D341Med (cell line): ENCODE results near the gene SETDB2.

Source experiments
- DNase-seq: peaks from one replicate; pipeline ENCODE4 v3.0.0; 2012; ENCODE audit warnings: low spot score

The SETDB2 gene, protein sequence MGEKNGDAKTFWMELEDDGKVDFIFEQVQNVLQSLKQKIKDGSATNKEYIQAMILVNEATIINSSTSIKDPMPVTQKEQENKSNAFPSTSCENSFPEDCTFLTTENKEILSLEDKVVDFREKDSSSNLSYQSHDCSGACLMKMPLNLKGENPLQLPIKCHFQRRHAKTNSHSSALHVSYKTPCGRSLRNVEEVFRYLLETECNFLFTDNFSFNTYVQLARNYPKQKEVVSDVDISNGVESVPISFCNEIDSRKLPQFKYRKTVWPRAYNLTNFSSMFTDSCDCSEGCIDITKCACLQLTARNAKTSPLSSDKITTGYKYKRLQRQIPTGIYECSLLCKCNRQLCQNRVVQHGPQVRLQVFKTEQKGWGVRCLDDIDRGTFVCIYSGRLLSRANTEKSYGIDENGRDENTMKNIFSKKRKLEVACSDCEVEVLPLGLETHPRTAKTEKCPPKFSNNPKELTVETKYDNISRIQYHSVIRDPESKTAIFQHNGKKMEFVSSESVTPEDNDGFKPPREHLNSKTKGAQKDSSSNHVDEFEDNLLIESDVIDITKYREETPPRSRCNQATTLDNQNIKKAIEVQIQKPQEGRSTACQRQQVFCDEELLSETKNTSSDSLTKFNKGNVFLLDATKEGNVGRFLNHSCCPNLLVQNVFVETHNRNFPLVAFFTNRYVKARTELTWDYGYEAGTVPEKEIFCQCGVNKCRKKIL

GRCh38 chr13:49443704-49444523, at the start of gene SETDB2, which contains the start of gene CAB39L:
Gene SETDB2 (plus strand): TSS chr13:49444274. CDS start chr13:49451894, 7,620 bp downstream.
Gene CAB39L (minus strand): TSS chr13:49444064. CDS start chr13:49382910, 61,154 bp downstream.
- peak; percentile 94 for DNase-seq

DNA sequence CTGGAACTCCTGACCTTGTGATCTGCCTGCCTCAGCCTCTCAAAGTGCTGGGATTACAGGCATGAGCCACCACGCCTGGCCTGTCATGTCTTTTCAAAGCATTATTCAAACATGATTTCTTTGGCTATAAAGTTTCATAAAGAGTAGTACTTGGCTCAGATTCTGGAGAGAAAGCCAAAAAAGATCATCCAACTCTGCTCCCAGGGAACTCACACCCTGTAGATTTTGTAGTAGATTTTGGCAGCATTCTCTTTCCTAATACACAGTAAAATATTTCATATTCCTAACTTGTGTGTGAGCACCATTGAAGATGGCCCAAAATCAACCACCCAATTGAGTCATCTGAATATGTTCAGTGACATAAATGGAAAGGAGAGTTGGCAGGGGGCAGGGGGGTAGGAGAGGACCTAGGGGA, 48.6 kb upstream of the SETDB2 start:
- no peak for DNase-seq

DNA sequence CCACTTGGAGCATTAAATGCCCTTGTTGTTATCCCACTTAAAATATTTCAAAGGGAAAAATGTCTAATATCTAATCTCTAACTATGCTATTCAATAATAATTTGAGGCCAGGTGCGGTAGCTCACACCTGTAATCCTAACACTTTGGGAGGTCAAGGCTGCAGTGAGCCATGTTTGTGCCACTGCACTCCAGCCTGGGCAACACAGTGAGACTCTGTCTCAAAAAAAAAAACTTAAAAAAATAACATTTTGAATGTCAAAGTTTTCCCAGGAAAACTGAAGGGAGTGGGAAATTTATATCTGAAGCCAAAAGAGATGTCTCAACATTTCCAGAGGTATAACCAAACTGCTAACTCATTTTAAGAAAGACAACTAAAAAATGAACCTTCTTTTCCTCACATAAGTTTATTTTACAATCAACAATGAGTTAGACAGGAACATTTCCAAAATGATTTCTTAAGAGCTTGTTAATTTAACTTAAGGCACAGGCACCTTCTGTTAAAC, 48.1 kb upstream of the SETDB2 start:
- no peak for DNase-seq

DNA sequence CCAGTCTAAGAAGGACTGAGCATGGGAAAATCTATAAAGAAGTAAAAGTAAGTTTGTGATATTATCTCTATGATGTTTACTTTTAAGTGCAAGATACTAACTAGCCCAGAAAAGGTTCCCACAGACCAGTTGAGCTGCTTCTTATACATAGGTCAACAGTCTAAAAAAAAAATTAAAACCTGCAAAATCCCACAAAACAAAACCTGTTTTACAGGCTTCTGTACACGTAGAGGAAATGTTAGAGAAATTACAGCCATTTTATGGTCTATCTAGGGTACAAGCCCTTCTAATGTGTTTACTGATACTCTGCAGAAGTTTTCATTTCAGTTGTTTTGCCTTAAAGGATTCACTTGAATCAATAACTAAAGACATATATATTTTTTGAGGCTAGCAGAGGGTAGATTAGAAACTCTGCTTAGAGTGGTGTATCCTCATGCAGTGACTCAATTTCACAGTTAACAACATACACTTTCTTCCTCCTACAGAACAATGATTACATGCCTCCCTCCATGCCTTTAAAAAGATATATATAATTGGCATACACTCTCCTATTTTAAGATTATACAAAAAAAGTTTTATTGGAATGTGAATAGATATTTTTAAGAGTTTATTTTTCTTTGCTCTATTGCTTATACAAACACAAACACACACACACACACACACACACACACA, 44.1 kb upstream of the SETDB2 start:
- DNase-seq = no peak

- no peak for DNase-seq
Measured at GRCh38 chr13:49400755-49401659, 43.1 kb upstream of the SETDB2 start.

GRCh38 chr13:49403996-49404702, 39.9 kb upstream of the SETDB2 start:
- DNase-seq = no peak

GRCh38 chr13:49404703-49405020, 39.4 kb upstream of the SETDB2 start:
- no peak for DNase-seq

- DNase-seq = no peak
Measured at GRCh38 chr13:49407068-49407467, 37.0 kb upstream of the SETDB2 start.

GRCh38 chr13:49407936-49408335, 36.1 kb upstream of the SETDB2 start:
- no peak for DNase-seq

- DNase-seq = no peak
Measured at GRCh38 chr13:49409008-49409407, 35.1 kb upstream of the SETDB2 start.

DNA sequence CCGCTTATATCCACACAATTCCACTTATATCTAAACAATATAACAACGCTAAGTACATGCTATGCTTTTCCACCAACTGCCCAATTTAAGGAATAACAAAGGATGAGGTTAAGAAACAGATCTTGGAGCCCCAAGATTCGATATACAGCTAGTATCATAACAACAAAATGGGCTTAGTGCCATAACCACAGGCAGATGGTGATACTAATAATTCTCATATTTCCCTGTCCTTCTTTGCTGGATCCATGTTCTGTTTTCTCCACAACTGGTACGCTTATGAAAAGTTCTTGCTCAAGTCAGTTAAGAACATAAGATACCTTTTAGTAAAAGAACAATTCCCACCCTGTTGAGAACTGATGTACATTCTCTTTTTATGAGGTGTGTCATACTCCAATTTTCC, 34.1 kb upstream of the SETDB2 start:
- no peak for DNase-seq

DNA sequence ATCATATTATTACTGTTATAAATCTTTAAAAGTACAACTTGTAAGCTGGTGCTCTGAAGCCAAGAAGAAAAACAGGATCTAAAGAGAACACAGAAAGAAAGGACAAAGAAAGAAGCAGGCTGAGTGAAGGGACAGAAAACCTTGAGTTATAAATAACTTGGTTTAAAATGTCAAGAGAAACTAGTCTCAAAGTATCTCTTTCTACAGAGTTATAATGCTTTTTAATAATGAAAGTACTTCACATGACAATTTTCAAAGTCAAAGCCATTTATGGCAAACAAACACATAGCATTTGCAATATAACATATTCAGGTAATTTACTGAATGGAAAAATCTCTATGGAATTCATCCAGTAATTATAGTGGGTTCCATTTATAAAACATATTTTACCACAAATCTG, 33.6 kb upstream of the SETDB2 start:
- no peak for DNase-seq

- DNase-seq = no peak
Measured at GRCh38 chr13:49411353-49411752, 32.7 kb upstream of the SETDB2 start.

DNA sequence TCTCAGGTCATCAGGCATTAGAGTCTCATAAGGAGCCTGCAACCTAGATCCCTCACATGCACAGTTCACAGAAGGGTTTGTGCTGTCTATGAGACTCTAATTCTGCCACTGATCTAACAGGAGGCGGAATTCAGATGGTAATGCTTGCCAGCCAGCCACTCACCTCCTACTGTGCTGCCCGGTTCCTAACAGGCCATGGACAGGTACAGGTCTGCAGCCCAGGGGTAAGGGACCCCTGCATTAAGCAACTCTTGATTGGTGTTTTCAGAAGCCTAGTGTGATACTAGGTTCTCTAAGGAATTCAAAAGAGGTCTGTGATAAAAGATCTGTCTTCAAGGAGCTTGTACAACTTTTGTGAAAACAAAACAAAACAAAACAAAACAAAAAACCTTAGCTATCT, 31.3 kb upstream of the SETDB2 start:
- DNase-seq = no peak

DNA sequence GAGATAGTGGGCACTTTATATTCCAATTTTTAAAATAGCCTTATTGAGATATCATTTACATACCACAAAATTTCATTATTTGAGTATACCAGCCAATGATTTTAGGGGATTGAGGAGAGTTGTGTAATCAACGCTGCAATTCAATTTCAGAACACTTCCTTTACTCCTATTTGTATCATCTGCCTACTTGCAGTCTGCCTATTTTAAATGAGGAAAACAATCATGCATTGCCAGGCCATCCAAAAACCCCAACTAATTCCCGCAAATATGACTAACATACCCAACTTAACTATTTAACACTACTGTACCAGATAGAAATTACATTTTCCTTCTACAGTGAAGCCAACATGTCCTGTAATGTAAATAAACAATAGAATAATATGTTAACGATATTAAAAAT, 26.9 kb upstream of the SETDB2 start:
- no peak for DNase-seq

DNA sequence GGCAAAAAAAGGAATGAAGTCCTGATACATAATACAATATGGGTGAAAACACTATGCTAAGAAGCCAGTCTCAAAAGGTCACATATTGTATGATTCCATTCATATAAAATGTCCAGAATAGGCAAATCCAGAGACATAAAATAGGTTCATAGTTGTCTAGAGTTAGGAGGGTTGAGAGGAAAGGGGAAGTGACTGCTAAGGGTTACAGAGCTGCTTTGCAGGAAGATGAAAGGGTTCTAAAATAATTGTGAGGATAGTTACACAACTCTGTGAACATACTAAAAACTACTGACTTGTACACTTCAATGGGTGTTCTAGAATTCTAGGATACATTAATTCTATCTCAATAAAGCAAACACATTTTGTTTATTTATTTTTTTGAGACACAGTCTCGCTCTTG, 25.9 kb upstream of the SETDB2 start:
- no peak for DNase-seq

DNA sequence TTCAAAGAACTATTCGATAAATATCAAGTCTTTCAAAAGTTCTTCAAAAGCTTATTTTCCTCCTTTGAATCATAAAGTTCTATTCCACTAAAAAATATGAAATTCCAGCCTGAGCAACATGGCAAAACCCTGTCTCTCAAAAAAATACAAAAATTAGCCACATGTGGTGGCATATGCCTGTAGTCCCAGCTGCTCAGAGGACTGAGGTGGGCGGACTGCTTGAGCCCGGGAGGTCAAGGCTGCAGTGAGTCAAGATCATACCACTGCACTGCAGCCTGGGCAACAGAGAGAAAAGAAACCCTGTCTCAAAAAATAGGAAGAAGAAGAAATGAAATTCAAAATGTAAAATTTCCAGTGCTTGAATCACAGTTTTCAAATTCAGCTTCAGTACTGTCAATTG, 24.8 kb upstream of the SETDB2 start:
- DNase-seq = no peak

DNA sequence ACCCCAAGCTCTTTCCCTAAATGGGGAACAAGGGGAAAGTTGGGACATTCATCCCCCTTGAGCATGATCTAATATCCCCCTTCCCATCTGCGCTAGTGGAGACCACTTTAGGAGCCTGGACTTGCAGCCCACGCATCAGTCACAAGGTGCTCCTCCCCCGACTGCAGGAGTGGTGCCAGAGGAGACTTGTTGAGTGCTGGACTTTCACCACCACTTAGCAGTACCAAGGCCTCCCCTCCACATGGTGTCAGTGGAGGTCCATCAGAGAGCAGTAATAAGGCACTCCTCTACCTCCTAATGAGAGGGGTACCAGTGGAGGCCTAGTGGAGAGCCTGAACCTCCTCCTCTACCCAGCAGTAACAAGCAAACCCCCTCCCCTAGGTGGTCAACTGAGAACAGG, 22.7 kb upstream of the SETDB2 start:
- peak; percentile 31 for DNase-seq

DNA sequence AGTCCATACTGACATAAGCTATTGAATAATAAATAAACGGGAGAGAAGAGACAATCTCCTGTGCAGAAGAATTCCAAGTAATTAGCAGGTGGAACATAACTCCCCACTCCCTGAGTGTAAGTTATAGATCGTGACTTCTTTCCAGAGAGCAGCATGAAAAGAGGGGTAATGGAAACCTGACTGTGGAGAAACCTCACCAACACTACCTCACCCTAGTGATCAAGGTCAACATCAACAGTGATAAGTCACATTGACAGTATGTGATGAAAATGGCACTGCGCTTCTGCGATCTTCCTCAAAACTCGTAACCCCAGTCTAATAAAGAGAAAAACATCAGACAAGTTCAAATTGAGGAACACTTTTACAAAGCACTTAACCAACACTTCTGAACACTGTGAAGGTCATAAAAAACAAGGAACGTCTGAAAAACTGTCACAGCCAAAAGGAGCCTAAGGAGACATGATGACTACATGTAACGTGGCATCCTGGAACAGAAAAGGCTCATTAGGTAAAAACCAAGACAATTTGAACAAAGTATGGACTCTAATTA, 20.0 kb upstream of the SETDB2 start:
- DNase-seq = no peak
